Lower lobe of right lung (tissue), 2 donors: ENCODE results near the gene HADHB. TPM values are rescaled to one million over a fixed set of nuclear protein-coding genes. Genes with fewer than 3 reads are reported as not detected.

ENCODE experiments used
- ATAC-seq, 2 donors: fragments of 200-7000 bp; cut with Tn5 transposase; one replicate each; pipeline ENCODE4 v1.9.1; 2020 to 2022; ENCODE audit warnings: mild to moderate bottlenecking in 2 of 2, moderate library complexity in 2 of 2
- DNase-seq: peaks from one replicate; pipeline ENCODE4 v3.0.0-alpha.2; 2020
- H3K27ac ChIP-seq: fragments of 200-600 bp; one replicate; pipeline ENCODE4 v1.8.0; 2022
- H3K27me3 ChIP-seq: fragments of 200-600 bp; one replicate; pipeline ENCODE4 v1.8.0; 2022; ENCODE audit warnings: low read depth
- H3K36me3 ChIP-seq: fragments of 200-600 bp; one replicate; pipeline ENCODE4 v1.8.0; 2022; ENCODE audit warnings: mild to moderate bottlenecking
- H3K4me1 ChIP-seq: fragments of 200-600 bp; one replicate; pipeline ENCODE4 v1.8.0; 2022
- H3K4me3 ChIP-seq: fragments of 200-600 bp; one replicate; pipeline ENCODE4 v1.8.0; 2022; ENCODE audit warnings: mild to moderate bottlenecking
- H3K9me3 ChIP-seq: fragments of 200-600 bp; one replicate; pipeline ENCODE4 v1.8.0; 2022
- intact Hi-C: fragments of 100-400 bp; cut with DNase I; formaldehyde crosslinking; loops from one replicate; pipeline ENCODE4 v1.11.0; 2022
- total RNA-seq: library from RNA; stranded (reverse); fragmentation: NEBNext Ultra II Directional; extraction: Animal tissue kit (Norgen Biotek cat#: 25700); gene quantifications from one replicate; pipeline ENCODE4 v1.2.1, GENCODE V29; 2021
- TF ChIP-seq, protein P1 (sequence below): fragments of 200-600 bp; IDR thresholded peaks from one replicate; pipeline ENCODE4 v1.8.0; 2022; ENCODE audit warnings: antibody characterized with exemption, mild to moderate bottlenecking
- donor health status: DM: no; HTN: yes; CAD: no; lungs with severe emphysema.

Gene HADHB
- total RNA-seq, 1 donor from 2014 or later, result 119 TPM

GRCh38 chr2:26276484-26277227, 31.9 kb downstream of the HADHB start:
- Histone ChIP-seq H3K27me3 (no peaks in the 10 kb centered on the region), H3K36me3 (peaks cover 66% of the 10 kb centered on the region), H3K9me3 (no peaks in the 10 kb centered on the region), H3K4me3 (no peak overlapping the region), H3K4me1 (peaks cover 26% of the 10 kb centered on the region), H3K27ac (no peak overlapping the region)
- TF ChIP-seq, protein P1, sequence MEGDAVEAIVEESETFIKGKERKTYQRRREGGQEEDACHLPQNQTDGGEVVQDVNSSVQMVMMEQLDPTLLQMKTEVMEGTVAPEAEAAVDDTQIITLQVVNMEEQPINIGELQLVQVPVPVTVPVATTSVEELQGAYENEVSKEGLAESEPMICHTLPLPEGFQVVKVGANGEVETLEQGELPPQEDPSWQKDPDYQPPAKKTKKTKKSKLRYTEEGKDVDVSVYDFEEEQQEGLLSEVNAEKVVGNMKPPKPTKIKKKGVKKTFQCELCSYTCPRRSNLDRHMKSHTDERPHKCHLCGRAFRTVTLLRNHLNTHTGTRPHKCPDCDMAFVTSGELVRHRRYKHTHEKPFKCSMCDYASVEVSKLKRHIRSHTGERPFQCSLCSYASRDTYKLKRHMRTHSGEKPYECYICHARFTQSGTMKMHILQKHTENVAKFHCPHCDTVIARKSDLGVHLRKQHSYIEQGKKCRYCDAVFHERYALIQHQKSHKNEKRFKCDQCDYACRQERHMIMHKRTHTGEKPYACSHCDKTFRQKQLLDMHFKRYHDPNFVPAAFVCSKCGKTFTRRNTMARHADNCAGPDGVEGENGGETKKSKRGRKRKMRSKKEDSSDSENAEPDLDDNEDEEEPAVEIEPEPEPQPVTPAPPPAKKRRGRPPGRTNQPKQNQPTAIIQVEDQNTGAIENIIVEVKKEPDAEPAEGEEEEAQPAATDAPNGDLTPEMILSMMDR, result no peak
- intact Hi-C loops, result no loop called here
- DNase-seq (no peak), ATAC-seq (no peak)

DNA sequence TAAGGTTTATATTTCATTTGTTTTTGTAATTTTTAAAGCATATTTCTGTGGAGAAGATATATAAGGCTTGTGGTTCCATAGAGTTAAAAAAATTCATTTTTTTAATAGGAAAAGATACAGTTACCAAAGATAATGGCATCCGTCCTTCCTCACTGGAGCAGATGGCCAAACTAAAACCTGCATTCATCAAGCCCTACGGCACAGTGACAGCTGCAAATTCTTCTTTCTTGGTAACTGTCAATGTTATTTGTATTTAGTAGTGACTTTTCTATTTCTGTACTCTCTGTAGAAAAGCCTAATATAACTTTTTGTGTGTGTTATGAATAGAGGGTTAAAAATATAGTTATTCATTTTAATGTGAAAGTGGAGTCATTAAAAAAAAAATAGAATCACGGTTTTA, 35.1 kb downstream of the HADHB start:
- intact Hi-C loops, result no loop called here
- TF ChIP-seq, protein P1, result no peak

GRCh38 chr2:26281226-26281625, 36.5 kb downstream of the HADHB start:
- Histone ChIP-seq H3K4me3 (no peak overlapping the region), H3K27me3 (no peaks in the 10 kb centered on the region), H3K4me1 (no peaks in the 10 kb centered on the region), H3K36me3 (peaks cover 100% of the 10 kb centered on the region), H3K27ac (no peak overlapping the region), H3K9me3 (no peaks in the 10 kb centered on the region)
- no peak for DNase-seq
- no peak for ATAC-seq
- TF ChIP-seq, protein P1, result no peak
- intact Hi-C loops, result no loop called here

More for the DNA sequence above, 35.1 kb downstream of the HADHB start:
- DNase-seq (no peak), ATAC-seq (no peak)
- no peaks in the 10 kb centered on the region for H3K9me3 ChIP-seq
- H3K27me3 ChIP-seq, result no peaks in the 10 kb centered on the region
- H3K4me3 ChIP-seq, result no peak overlapping the region
- peaks cover 98% of the 10 kb centered on the region for H3K36me3 ChIP-seq
- H3K27ac ChIP-seq, result no peak overlapping the region
- peaks cover 3% of the 10 kb centered on the region for H3K4me1 ChIP-seq

DNA sequence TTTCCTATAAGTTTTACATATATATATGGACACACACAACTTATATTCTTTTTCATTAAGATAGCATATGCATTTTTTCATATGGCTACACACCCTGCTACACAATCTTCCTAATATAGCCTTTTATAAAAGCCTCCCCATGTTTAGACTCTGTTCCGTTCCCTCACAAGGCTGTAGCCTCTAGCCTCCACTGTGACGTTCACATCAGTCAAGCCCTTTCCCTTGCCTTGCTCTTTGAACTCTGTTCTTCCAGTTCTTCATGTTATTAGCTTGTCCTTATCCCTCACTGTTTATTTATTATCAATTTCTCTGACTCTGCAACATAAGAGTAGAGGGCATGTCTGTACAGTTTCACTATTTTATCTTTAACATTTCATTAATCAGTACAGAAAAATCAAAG, 38.9 kb downstream of the HADHB start:
- H3K4me3 ChIP-seq, result no peak overlapping the region
- TF ChIP-seq, protein P1, result no peak
- H3K27ac ChIP-seq, result no peak overlapping the region
- intact Hi-C loops, result no loop called here
- no peaks in the 10 kb centered on the region for H3K9me3 ChIP-seq
- no peak for ATAC-seq
- no peaks in the 10 kb centered on the region for H3K27me3 ChIP-seq
- peaks cover 100% of the 10 kb centered on the region for H3K36me3 ChIP-seq
- DNase-seq, result no peak
- H3K4me1 ChIP-seq, result no peaks in the 10 kb centered on the region

GRCh38 chr2:26284132-26284531, 39.4 kb downstream of the HADHB start:
- Histone ChIP-seq H3K4me1 (no peaks in the 10 kb centered on the region), H3K4me3 (no peak overlapping the region), H3K9me3 (no peaks in the 10 kb centered on the region), H3K27ac (no peak overlapping the region), H3K27me3 (no peaks in the 10 kb centered on the region), H3K36me3 (peaks cover 100% of the 10 kb centered on the region)
- ATAC-seq, result no peak
- DNase-seq, result no peak
- TF ChIP-seq, protein P1, result no peak
- intact Hi-C loops, result no loop called here
